Gastrocnemius medialis (tissue), 4 donors: Measurements from ENCODE around the gene MED12L. TPM values are rescaled to one million over a fixed set of nuclear protein-coding genes. Genes with fewer than 3 reads are reported as not detected.

Experiments used
- ATAC-seq, 2 donors: fragments of 150-250 bp; one replicate each; pipeline ENCODE4 v1.9.1; 2016
- DNase-seq, 2 donors: peaks; one replicate each; pipeline ENCODE4 v3.0.0-alpha.2; 2019
- H3K27ac ChIP-seq, 4 donors: fragments of 200-600 bp; sonication (generic); 1 replicate in 1 of 4; 2 replicates in 3 of 4; pipeline ENCODE4 v1.5.1; 2016 to 2018; ENCODE audit warnings: mild to moderate bottlenecking in 2 of 4, moderate library complexity in 1 of 4
- H3K27me3 ChIP-seq, 3 donors: fragments of 200-600 bp; sonication (generic) in 2 of 3; 1 replicate in 1 of 3; 2 replicates in 2 of 3; pipeline versions ENCODE4 v1.5.1 to v1.6.0; 2016 to 2019; ENCODE audit warnings: mild to moderate bottlenecking in 1 of 3, moderate library complexity in 1 of 3
- H3K36me3 ChIP-seq, 2 donors: fragments of 200-600 bp; sonication (generic) in 1 of 2; one replicate each; pipeline ENCODE4 v1.5.1; 2017 to 2018
- H3K4me1 ChIP-seq, 2 donors: fragments of 200-600 bp; sonication (generic) in 1 of 2; one replicate each; pipeline ENCODE4 v1.5.1; 2016 to 2017; ENCODE audit warnings: mild to moderate bottlenecking in 2 of 2
- H3K4me3 ChIP-seq, 4 donors: fragments of 200-600 bp; sonication (generic) in 3 of 4; 1 replicate in 1 of 4; 2 replicates in 3 of 4; pipeline ENCODE4 v1.5.1; 2016 to 2019; ENCODE audit warnings: mild to moderate bottlenecking in 2 of 4
- H3K9me3 ChIP-seq, 3 donors: fragments of 200-600 bp; sonication (generic) in 2 of 3; 1 replicate in 1 of 3; 2 replicates in 2 of 3; pipeline ENCODE4 v1.5.1; 2016 to 2019
- POLR2A ChIP-seq, 2 donors: fragments of 450-650 bp; IDR thresholded peaks; one replicate each; pipeline ENCODE4 v1.6.1; 2017; ENCODE audit warnings: antibody characterized with exemption in 2 of 2, mild to moderate bottlenecking in 2 of 2, moderate library complexity in 2 of 2
- in situ Hi-C, 4 donors: fragments of 200-750 bp; cut with MboI; loops; one replicate each; pipeline versions ENCODE4 v1.15.0 to v1.8.0; 2017; ENCODE audit warnings: low sequenced_read_pairs in 4 of 4
- intact Hi-C: fragments of 100-400 bp; cut with DNase I; formaldehyde crosslinking; loops from one replicate; pipeline ENCODE4 v1.15.1; 2023; ENCODE audit warnings: low total_unique reads
- total RNA-seq, 4 donors: library from RNA; depleted of rRNA; stranded (reverse); fragments of >200 nt; gene quantifications; one replicate each; pipeline versions ENCODE4 v1.1.0 to v1.2.3, GENCODE V29; 2016
- TF ChIP-seq, protein P1 (sequence below), 5 experiments: fragments of 450-650 bp in 3 of 5; fragments of 200-600 bp in 2 of 5; sonication (generic) in 2 of 5; IDR thresholded peaks in 4 of 5; conservative IDR thresholded peaks in 1 of 5; 1 replicate in 4 of 5; 2 replicates in 1 of 5; pipeline ENCODE4 v1.5.1; 2016 to 2019; ENCODE audit warnings: antibody characterized with exemption in 5 of 5, mild to moderate bottlenecking in 3 of 5, moderate library complexity in 3 of 5

Gene MED12L
- total RNA-seq, 4 donors from 2014 or later: 0.05 to 1.2 (median 0.10) TPM

DNA sequence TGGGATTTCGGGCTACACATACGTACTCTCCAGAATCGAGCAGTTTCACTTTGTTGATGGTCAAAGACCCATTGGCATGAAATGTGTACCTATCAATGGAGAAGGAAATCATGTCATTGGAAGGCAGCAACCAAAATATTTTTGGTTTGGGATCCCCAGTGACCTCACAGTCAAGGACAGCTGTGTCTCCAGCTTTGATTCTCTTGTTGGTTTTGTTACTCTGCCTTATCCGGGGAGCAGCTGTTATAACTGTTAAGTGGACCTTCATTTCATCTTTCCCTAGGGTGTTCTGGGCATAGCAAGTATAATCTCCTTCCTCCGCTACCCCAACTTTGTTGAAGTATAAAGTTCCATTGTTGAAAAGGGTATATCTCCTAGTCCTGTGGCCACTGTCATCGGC, 352.4 kb downstream of the MED12L start:
- H3K4me3 ChIP-seq: no peak overlapping the region
- H3K4me1 ChIP-seq: no peaks in the 10 kb centered on the region
- intact Hi-C loops: loop anchor here (2.0 kb wide), 1 partner anchor 481 kb away; no protein-coding TSS in a partner anchor
- no peaks in the 10 kb centered on the region for H3K9me3 ChIP-seq
- H3K27me3 ChIP-seq: no peaks in the 10 kb centered on the region
- TF ChIP-seq POLR2A (IDR thresholded peaks at IDR 0.05): no peak
- TF ChIP-seq, protein P1, sequence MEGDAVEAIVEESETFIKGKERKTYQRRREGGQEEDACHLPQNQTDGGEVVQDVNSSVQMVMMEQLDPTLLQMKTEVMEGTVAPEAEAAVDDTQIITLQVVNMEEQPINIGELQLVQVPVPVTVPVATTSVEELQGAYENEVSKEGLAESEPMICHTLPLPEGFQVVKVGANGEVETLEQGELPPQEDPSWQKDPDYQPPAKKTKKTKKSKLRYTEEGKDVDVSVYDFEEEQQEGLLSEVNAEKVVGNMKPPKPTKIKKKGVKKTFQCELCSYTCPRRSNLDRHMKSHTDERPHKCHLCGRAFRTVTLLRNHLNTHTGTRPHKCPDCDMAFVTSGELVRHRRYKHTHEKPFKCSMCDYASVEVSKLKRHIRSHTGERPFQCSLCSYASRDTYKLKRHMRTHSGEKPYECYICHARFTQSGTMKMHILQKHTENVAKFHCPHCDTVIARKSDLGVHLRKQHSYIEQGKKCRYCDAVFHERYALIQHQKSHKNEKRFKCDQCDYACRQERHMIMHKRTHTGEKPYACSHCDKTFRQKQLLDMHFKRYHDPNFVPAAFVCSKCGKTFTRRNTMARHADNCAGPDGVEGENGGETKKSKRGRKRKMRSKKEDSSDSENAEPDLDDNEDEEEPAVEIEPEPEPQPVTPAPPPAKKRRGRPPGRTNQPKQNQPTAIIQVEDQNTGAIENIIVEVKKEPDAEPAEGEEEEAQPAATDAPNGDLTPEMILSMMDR (IDR thresholded peaks at IDR 0.05 in 4 of 5, conservative IDR thresholded peaks at IDR 0.05 in 1 of 5): no peak
- in situ Hi-C loops: loop anchor here in 3 of 4 donors (5.0 to 10.0 kb wide), 3 partner anchors 397 to 477 kb away; no protein-coding TSS in a partner anchor
- ATAC-seq (no peak), DNase-seq (no peak)
- H3K36me3 ChIP-seq: no peaks in the 10 kb centered on the region
- H3K27ac ChIP-seq: no peak overlapping the region

- H3K27me3 ChIP-seq: no peaks in the 10 kb centered on the region
- in situ Hi-C loops: loop anchor here (5.0 to 10.0 kb wide), 3 partner anchors 395 to 475 kb away; no protein-coding TSS in a partner anchor
- H3K27ac ChIP-seq: no peak overlapping the region
- H3K9me3 ChIP-seq: no peaks in the 10 kb centered on the region
- TF ChIP-seq POLR2A (IDR thresholded peaks at IDR 0.05): no peak
- TF ChIP-seq, protein P1 (IDR thresholded peaks at IDR 0.05 in 4 of 5, conservative IDR thresholded peaks at IDR 0.05 in 1 of 5): peak; percentile 28 to 81 (median 68)
- intact Hi-C loops: loop anchor here (1.0 to 2.0 kb wide), 2 partner anchors 400 to 479 kb away; no protein-coding TSS in a partner anchor
- peak in 1 of 2 donors; percentile 53 for ATAC-seq
- no peak for DNase-seq
- H3K36me3 ChIP-seq: no peaks in the 10 kb centered on the region
- no peak overlapping the region for H3K4me3 ChIP-seq
- no peaks in the 10 kb centered on the region for H3K4me1 ChIP-seq
Observed at GRCh38 chr3:151439652-151440125, 354.2 kb downstream of the MED12L start.

GRCh38 chr3:151440940-151441339, 355.5 kb downstream of the MED12L start:
- no peak for ATAC-seq
- in situ Hi-C loops: loop anchor here in 2 of 4 donors (10.0 kb wide), 1 partner anchor 394 kb away; no protein-coding TSS in a partner anchor
- Histone ChIP-seq H3K27me3 (no peaks in the 10 kb centered on the region), H3K4me3 (no peak overlapping the region), H3K4me1 (no peaks in the 10 kb centered on the region), H3K27ac (no peak overlapping the region), H3K36me3 (no peaks in the 10 kb centered on the region), H3K9me3 (no peaks in the 10 kb centered on the region)
- TF ChIP-seq POLR2A (IDR thresholded peaks at IDR 0.05): no peak
- TF ChIP-seq, protein P1 (IDR thresholded peaks at IDR 0.05 in 4 of 5, conservative IDR thresholded peaks at IDR 0.05 in 1 of 5): no peak
- DNase-seq: no peak
- intact Hi-C loops: no loop called here

DNA sequence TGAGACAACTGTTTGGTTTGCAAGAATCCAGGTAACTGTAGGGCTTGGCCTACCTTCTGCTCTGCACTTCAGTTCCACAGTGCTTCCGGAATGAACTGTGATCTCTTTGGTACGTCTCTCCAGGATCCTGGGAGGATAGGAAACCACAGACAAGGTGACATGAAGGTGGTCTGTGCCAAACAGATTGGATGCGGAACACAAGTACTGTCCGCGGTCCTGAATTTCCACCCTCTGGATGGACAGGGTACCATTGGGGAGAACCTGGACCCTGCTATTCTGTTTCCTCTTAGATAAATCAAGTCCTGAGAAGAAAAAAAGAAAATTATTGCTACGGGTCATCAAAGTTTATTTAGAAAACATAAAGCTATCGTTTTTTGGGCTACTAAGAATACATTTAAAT, 358.1 kb downstream of the MED12L start:
- intact Hi-C loops (no loop called here), in situ Hi-C loops (loop anchor here in 2 of 4 donors (10.0 kb wide), 1 partner anchor 391 kb away; no protein-coding TSS in a partner anchor)
- TF ChIP-seq, protein P1 (IDR thresholded peaks at IDR 0.05 in 4 of 5, conservative IDR thresholded peaks at IDR 0.05 in 1 of 5): no peak
- no peak for TF ChIP-seq POLR2A (IDR thresholded peaks at IDR 0.05)
- no peaks in the 10 kb centered on the region for H3K36me3 ChIP-seq
- H3K9me3 ChIP-seq: no peaks in the 10 kb centered on the region
- H3K4me1 ChIP-seq: no peaks in the 10 kb centered on the region
- no peak overlapping the region for H3K4me3 ChIP-seq
- no peak for DNase-seq
- no peak for ATAC-seq
- H3K27ac ChIP-seq: no peak overlapping the region
- H3K27me3 ChIP-seq: no peaks in the 10 kb centered on the region
